ENCODE results near the gene KBTBD8. TPM values are rescaled to one million over a fixed set of nuclear protein-coding genes. Genes with fewer than 3 reads are reported as not detected.

The KBTBD8 gene
- polyA plus RNA-seq, 2 donors: 0.47 to 0.56 TPM

GRCh38 chr3:67048067-67048714 is 50.1 kb downstream of the KBTBD8 start:
- no peaks in the 10 kb centered on the region for H3K36me3 ChIP-seq (ENCODE audit: control insufficient read depth in 2 of 2, insufficient read depth in 2 of 2, low read length in 1 of 2)
- H3K9me3 ChIP-seq (ENCODE audit: control insufficient read depth in 2 of 2, insufficient read depth in 1 of 2, low read depth in 1 of 2, low read length in 1 of 2): peaks cover 0 to 2% of the 10 kb centered on the region in 2 donors
- H3K4me3 ChIP-seq (ENCODE audit: low read depth in 1 of 2, low read length in 2 of 2): no peak overlapping the region
- H3K27me3 ChIP-seq (ENCODE audit: control insufficient read depth in 1 of 2, insufficient read depth in 2 of 2, low read length in 2 of 2): no peaks in the 10 kb centered on the region
- H3K27ac ChIP-seq (ENCODE audit: low read depth in 2 of 2, low read length in 1 of 2): no peak overlapping the region
- WGBS, 2 donors: 86% methylated on average over 2 of the region's 2 CpGs
- H3K4me1 ChIP-seq (ENCODE audit: control insufficient read depth in 2 of 2, insufficient read depth in 2 of 2, low read length in 1 of 2): no peaks in the 10 kb centered on the region

- Histone ChIP-seq H3K9me3 (ENCODE audit: control insufficient read depth in 2 of 2, insufficient read depth in 1 of 2, low read depth in 1 of 2, low read length in 1 of 2) (peaks cover 0 to 2% of the 10 kb centered on the region in 2 donors), H3K27ac (ENCODE audit: low read depth in 2 of 2, low read length in 1 of 2) (no peak overlapping the region), H3K4me1 (ENCODE audit: control insufficient read depth in 2 of 2, insufficient read depth in 2 of 2, low read length in 1 of 2) (no peaks in the 10 kb centered on the region), H3K4me3 (ENCODE audit: low read depth in 1 of 2, low read length in 2 of 2) (no peak overlapping the region), H3K27me3 (ENCODE audit: control insufficient read depth in 1 of 2, insufficient read depth in 2 of 2, low read length in 2 of 2) (no peaks in the 10 kb centered on the region), H3K36me3 (ENCODE audit: control insufficient read depth in 2 of 2, insufficient read depth in 2 of 2, low read length in 1 of 2) (no peaks in the 10 kb centered on the region)
- WGBS, 2 donors: 78 to 81% methylated on average over 3 of the region's 3 CpGs
Measured at GRCh38 chr3:67048715-67049074, 50.6 kb downstream of the KBTBD8 start.

- Histone ChIP-seq H3K4me1 (ENCODE audit: control insufficient read depth in 2 of 2, insufficient read depth in 2 of 2, low read length in 1 of 2) (no peaks in the 10 kb centered on the region), H3K4me3 (ENCODE audit: low read depth in 1 of 2, low read length in 2 of 2) (no peak overlapping the region), H3K27ac (ENCODE audit: low read depth in 2 of 2, low read length in 1 of 2) (no peak overlapping the region), H3K27me3 (ENCODE audit: control insufficient read depth in 1 of 2, insufficient read depth in 2 of 2, low read length in 2 of 2) (no peaks in the 10 kb centered on the region), H3K36me3 (ENCODE audit: control insufficient read depth in 2 of 2, insufficient read depth in 2 of 2, low read length in 1 of 2) (no peaks in the 10 kb centered on the region), H3K9me3 (ENCODE audit: control insufficient read depth in 2 of 2, insufficient read depth in 1 of 2, low read depth in 1 of 2, low read length in 1 of 2) (no peaks in the 10 kb centered on the region)
- WGBS, 2 donors: 95 to 96% methylated on average over 2 of the region's 2 CpGs
Measured at GRCh38 chr3:67059443-67059842, 61.3 kb downstream of the KBTBD8 start.

Measured in esophagus (tissue), 2 donors.